ENCODE data around the gene RNLS.

DNA sequence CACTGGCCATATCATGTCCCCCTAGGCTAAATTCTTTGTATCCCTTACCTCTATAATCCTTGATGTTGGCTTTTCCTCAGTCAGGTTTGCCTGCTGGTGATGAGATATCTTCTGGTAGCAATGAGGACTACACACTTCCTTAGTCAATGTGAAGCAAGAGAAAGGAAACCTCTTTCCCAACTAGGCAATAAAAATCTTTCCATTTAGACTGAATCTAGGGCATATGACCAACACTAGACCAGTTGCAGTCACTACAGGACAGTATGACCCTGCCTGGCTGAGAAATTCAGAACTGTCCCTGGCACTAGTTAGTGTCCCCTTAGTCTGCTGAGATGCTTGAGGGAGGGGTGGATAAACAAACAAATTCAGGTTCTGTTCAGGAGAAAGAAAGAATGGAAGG, 142.6 kb downstream of the RNLS start:
- TF ChIP-seq EP300 (IDR thresholded peaks at IDR 0.05; ENCODE audit: borderline replicate concordance in 1 of 2, low read depth in 2 of 2, low read length in 2 of 2) = no peak
- no peak for TF ChIP-seq MAFK (IDR thresholded peaks at IDR 0.05; ENCODE audit: low read depth, low read length)
- TF ChIP-seq RNF2 (IDR thresholded peaks at IDR 0.05; ENCODE audit: borderline replicate concordance, low read depth, low read length, missing control alignments, poor library complexity, severe bottlenecking) = no peak
- no peak for TF ChIP-seq RBBP5 (IDR thresholded peaks at IDR 0.05; ENCODE audit: borderline replicate concordance, low read depth, low read length)
- TF ChIP-seq, protein P1, sequence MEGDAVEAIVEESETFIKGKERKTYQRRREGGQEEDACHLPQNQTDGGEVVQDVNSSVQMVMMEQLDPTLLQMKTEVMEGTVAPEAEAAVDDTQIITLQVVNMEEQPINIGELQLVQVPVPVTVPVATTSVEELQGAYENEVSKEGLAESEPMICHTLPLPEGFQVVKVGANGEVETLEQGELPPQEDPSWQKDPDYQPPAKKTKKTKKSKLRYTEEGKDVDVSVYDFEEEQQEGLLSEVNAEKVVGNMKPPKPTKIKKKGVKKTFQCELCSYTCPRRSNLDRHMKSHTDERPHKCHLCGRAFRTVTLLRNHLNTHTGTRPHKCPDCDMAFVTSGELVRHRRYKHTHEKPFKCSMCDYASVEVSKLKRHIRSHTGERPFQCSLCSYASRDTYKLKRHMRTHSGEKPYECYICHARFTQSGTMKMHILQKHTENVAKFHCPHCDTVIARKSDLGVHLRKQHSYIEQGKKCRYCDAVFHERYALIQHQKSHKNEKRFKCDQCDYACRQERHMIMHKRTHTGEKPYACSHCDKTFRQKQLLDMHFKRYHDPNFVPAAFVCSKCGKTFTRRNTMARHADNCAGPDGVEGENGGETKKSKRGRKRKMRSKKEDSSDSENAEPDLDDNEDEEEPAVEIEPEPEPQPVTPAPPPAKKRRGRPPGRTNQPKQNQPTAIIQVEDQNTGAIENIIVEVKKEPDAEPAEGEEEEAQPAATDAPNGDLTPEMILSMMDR (IDR thresholded peaks at IDR 0.05; ENCODE audit: control extremely low read depth in 1 of 3, insufficient read depth in 1 of 3, low read depth in 1 of 3, low read length in 3 of 3) = no peak
- TF ChIP-seq, protein P2, sequence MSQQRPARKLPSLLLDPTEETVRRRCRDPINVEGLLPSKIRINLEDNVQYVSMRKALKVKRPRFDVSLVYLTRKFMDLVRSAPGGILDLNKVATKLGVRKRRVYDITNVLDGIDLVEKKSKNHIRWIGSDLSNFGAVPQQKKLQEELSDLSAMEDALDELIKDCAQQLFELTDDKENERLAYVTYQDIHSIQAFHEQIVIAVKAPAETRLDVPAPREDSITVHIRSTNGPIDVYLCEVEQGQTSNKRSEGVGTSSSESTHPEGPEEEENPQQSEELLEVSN (IDR thresholded peaks at IDR 0.05) = no peak
- TF ChIP-seq KDM1A (IDR thresholded peaks at IDR 0.05; ENCODE audit: borderline replicate concordance, low read length) = no peak
- no peak for TF ChIP-seq RAD21 (IDR thresholded peaks at IDR 0.05 in 1 of 2, conservative IDR thresholded peaks at IDR 0.05 in 1 of 2; ENCODE audit: low read depth in 2 of 2, low read length in 2 of 2)
- TF ChIP-seq TAF7 (optimal IDR thresholded peaks at IDR 0.05; ENCODE audit: borderline replicate concordance, low read depth, low read length) = no peak
- no peak for TF ChIP-seq BRCA1 (IDR thresholded peaks at IDR 0.05; ENCODE audit: low read depth, low read length)
